GM06990 (cell line): ENCODE results near the gene PLPP2.

Experiments
- DNase-seq: peaks from one replicate; pipeline ENCODE4 v3.0.0-alpha.2; 2011; ENCODE audit not compliant: insufficient read length; ENCODE audit errors: extremely low read depth
- H3K27me3 ChIP-seq: replicated peaks from 2 replicates; pipeline ENCODE4 v1.6.0; 2011; ENCODE audit warnings: low read length; ENCODE audit not compliant: control insufficient read depth, insufficient read depth
- H3K36me3 ChIP-seq: 2 replicates; pipeline ENCODE4 v1.5.1; 2011; ENCODE audit warnings: low read length; ENCODE audit not compliant: control insufficient read depth, insufficient read depth
- H3K4me3 ChIP-seq: replicated peaks from 2 replicates; pipeline ENCODE4 v1.5.1; 2011; ENCODE audit warnings: low read depth, mild to moderate bottlenecking, control low read depth, low read length
- CTCF ChIP-seq: IDR thresholded peaks from 2 replicates; pipeline ENCODE4 v1.5.1; 2011; ENCODE audit warnings: low read length, control low read depth, mild to moderate bottlenecking, inconsistent platforms; ENCODE audit not compliant: insufficient read depth, poor library complexity, severe bottlenecking

Gene PLPP2

GRCh38 chr19:308471-309205 is 17.4 kb upstream of the PLPP2 start:
- no peak for TF ChIP-seq CTCF
- H3K4me3 ChIP-seq, result no peak overlapping the region
- peaks cover 2% of the 10 kb centered on the region for H3K36me3 ChIP-seq
- no peaks in the 10 kb centered on the region for H3K27me3 ChIP-seq
- no peak for DNase-seq

- no peak overlapping the region for H3K4me3 ChIP-seq
- no peak for TF ChIP-seq CTCF
- peaks cover 2% of the 10 kb centered on the region for H3K36me3 ChIP-seq
- no peak for DNase-seq
- no peaks in the 10 kb centered on the region for H3K27me3 ChIP-seq
These were observed 16.7 kb upstream of the PLPP2 start for GRCh38 chr19:307793-308420.

DNA sequence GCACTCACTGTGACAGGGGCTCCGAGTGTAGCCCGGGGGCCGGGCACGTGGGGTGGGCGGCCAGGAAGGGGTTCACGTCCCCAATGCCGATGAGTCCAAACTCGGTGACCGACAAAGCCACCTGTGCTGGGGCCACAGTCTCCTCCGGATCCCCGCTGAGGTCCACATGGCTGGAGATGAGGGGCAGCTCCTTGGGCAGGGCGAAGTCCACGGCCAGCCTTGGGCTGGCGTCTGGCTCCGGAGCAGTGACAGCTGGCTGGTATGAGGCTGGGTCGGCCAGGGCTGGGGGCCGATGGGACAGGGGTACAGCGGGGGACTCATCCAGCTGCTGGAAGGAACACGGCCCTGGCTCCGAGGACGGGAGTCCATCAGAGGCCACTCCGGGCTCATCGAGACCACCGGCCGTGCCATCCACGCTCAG is 15.9 kb upstream of the PLPP2 start:
- H3K4me3 ChIP-seq, result no peak overlapping the region
- no peak for TF ChIP-seq CTCF
- H3K27me3 ChIP-seq, result no peaks in the 10 kb centered on the region
- peaks cover 2% of the 10 kb centered on the region for H3K36me3 ChIP-seq
- DNase-seq, result no peak

- H3K27me3 ChIP-seq, result no peaks in the 10 kb centered on the region
- peaks cover 2% of the 10 kb centered on the region for H3K36me3 ChIP-seq
- no peak for DNase-seq
- TF ChIP-seq CTCF, result no peak
- H3K4me3 ChIP-seq, result no peak overlapping the region
These were observed 15.1 kb upstream of the PLPP2 start for GRCh38 chr19:306151-306900.

DNA sequence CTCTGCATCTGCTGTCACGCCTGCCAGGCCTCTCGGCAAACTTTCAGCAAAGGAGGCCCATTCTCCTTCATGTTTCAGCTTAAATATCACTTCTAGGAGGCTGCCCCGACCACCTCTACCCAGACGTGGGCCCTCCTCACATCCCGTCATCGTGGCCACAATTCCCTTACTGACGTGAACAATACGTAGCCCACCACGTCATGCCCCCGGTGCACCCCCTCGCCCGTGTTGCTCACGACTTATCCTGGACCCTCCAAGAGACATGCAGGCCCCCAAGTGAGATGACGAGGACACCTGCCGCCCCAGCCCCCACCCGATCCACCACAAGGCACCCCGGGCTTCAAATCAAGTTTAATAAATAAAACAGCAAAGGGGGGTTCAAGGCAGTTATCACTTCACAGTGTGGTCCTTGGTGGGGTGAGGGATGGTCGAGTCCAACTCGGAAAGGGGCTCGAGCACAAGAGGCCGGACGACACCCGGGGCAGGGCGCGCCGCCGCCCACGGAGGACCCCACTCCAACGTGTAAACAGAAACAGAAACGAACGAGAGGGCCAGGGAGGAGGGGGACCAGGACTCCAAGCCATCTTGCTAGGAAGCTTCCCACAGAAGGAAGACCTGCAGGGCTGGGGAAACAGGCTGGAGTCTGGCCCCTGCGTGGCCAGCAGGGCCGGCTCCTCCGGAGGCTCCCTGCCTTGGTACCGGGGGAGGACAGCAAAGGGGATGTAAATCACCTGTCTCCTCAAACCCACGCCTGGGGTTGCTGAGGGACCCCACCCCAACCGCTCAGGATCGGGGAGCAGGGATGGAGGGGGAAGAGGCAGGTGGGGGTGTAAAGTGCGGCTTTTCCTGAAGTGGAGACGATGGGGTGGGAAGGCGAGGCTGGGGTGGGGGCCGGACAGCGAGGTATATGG is 14.3 kb upstream of the PLPP2 start:
- H3K4me3 ChIP-seq, result no peak overlapping the region
- H3K36me3 ChIP-seq, result peaks cover 2% of the 10 kb centered on the region
- H3K27me3 ChIP-seq, result no peaks in the 10 kb centered on the region
- no peak for TF ChIP-seq CTCF
- no peak for DNase-seq
